ENCODE results near the gene F8.
"Not testable (repeated sequence)": the region's sequence is repeated elsewhere in the genome, so short reads cannot be mapped to it uniquely, and the experiment has no call there.

Gene F8

DNA sequence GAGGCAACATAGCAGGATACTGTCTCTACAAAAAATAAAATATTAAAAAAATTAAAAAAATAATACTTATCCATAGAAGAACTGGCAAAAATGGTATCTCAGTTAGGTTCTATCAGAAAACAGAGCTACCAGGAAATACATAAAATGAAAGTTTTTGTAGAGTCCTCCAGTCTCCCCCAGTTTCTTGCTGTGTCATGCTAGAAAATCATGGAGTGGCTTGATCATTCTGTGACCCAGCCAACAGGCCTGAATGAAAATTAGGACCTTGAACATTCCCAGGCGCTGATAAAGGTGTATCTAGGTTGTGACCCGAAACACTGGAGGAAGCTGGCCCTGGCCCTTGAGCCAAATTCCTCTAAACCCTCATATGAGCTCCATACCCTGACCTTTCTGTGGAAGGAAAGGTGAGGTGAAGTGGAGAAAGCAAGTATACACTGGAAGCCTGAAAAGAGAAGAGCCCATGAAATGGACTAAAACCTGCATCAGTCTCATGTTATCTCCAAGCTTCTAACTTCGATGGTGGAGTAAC is 188.7 kb downstream of the F8 start:
- no peak for TF ChIP-seq POLR2AphosphoS5 (IDR thresholded peaks at IDR 0.05; ENCODE audit: borderline replicate concordance, low read depth, low read length)
- no peak for TF ChIP-seq EZH2 (IDR thresholded peaks at IDR 0.05)
- TF ChIP-seq FOXP2 (optimal IDR thresholded peaks at IDR 0.05; ENCODE audit: control extremely low read depth, extremely low read length, insufficient read depth), result no peak
- Histone ChIP-seq H3K4me3 (no peak overlapping the region), H3K9me3 (ENCODE audit: low read depth, low read length) (no peaks in the 10 kb centered on the region)

DNA sequence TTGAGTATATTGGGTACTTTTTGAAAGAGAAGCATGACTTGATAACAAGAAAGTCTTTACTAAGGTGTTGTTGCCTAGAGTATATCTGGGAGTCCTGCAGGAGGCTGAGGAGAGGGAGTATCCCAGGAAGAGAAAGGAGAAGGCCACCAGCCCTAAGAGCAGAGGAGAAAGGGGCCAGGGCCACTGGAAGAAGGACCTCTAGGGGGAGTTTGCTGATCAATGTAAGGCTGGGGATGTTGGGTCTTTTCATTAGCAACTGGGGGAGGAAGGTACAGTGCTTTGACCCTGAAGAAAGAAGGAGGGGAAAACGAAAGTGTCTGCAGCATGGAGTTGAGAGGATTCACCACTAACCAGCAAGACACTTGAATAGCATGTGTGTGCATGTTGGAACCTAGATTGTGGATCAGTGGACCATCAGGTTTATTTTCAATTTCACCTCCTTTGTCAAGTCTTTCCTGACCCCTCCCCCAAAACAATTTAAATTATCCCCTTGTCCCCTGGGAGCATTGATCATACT is 192.5 kb downstream of the F8 start:
- H3K4me3 ChIP-seq, result no peak overlapping the region
- no peak for DNase-seq (ENCODE audit: low read depth, low spot score)
- H3K27ac ChIP-seq, result no peak overlapping the region
- TF ChIP-seq POLR2AphosphoS5 (IDR thresholded peaks at IDR 0.05; ENCODE audit: borderline replicate concordance, low read depth, low read length) (no peak), FOXP2 (optimal IDR thresholded peaks at IDR 0.05; ENCODE audit: control extremely low read depth, extremely low read length, insufficient read depth) (no peak), EZH2 (IDR thresholded peaks at IDR 0.05) (no peak)
- H3K9me3 ChIP-seq (ENCODE audit: low read depth, low read length), result no peaks in the 10 kb centered on the region
- H3K9ac ChIP-seq (ENCODE audit: insufficient read length), result no peak overlapping the region
- H3K36me3 ChIP-seq (ENCODE audit: insufficient read depth, low read length), result no peaks in the 10 kb centered on the region

More for the DNA sequence above, 188.7 kb downstream of the F8 start:
- H3K9ac ChIP-seq (ENCODE audit: insufficient read length), result no peak overlapping the region
- no peaks in the 10 kb centered on the region for H3K36me3 ChIP-seq (ENCODE audit: insufficient read depth, low read length)
- DNase-seq (ENCODE audit: low read depth, low spot score), result no peak
- no peak overlapping the region for H3K27ac ChIP-seq

- Histone ChIP-seq H3K36me3 (ENCODE audit: insufficient read depth, low read length) (no peaks in the 10 kb centered on the region), H3K9ac (ENCODE audit: insufficient read length) (no peak overlapping the region), H3K27ac (no peak overlapping the region), H3K4me3 (no peak overlapping the region), H3K9me3 (ENCODE audit: low read depth, low read length) (no peaks in the 10 kb centered on the region)
- no peak for TF ChIP-seq FOXP2 (optimal IDR thresholded peaks at IDR 0.05; ENCODE audit: control extremely low read depth, extremely low read length, insufficient read depth)
- no peak for TF ChIP-seq POLR2AphosphoS5 (IDR thresholded peaks at IDR 0.05; ENCODE audit: borderline replicate concordance, low read depth, low read length)
- no peak for TF ChIP-seq EZH2 (IDR thresholded peaks at IDR 0.05)
- no peak for DNase-seq (ENCODE audit: low read depth, low spot score)
These were observed 193.4 kb downstream of the F8 start for GRCh38 chrX:154829134-154829533.

DNA sequence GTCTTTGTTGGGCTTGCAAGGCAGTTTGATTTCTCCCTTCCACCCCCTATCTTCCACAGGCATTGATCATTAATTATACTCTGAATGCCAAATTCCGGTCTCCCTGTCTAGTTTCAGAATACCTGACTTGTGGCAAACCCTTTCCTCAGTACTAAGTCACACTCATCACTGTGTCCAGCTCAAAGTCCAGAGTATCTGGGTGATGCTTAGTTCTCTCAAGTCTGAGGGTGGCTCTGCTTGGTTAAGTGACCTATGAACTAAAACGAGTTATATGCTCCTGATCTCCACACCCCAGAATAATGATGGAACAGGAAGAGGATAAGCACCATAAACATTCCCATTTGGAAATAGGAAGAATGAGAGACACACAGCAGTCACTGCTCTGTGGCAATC is 194.5 kb downstream of the F8 start:
- Histone ChIP-seq H3K4me3 (no peak overlapping the region), H3K9me3 (ENCODE audit: low read depth, low read length) (no peaks in the 10 kb centered on the region), H3K9ac (ENCODE audit: insufficient read length) (no peak overlapping the region), H3K36me3 (ENCODE audit: insufficient read depth, low read length) (no peaks in the 10 kb centered on the region), H3K27ac (no peak overlapping the region)
- no peak for TF ChIP-seq FOXP2 (optimal IDR thresholded peaks at IDR 0.05; ENCODE audit: control extremely low read depth, extremely low read length, insufficient read depth)
- no peak for TF ChIP-seq POLR2AphosphoS5 (IDR thresholded peaks at IDR 0.05; ENCODE audit: borderline replicate concordance, low read depth, low read length)
- TF ChIP-seq EZH2 (IDR thresholded peaks at IDR 0.05), result no peak
- no peak for DNase-seq (ENCODE audit: low read depth, low spot score)

- Histone ChIP-seq H3K27ac (no peak overlapping the region), H3K9ac (ENCODE audit: insufficient read length) (no peak overlapping the region), H3K4me3 (no peak overlapping the region), H3K36me3 (ENCODE audit: insufficient read depth, low read length) (no peaks in the 10 kb centered on the region), H3K9me3 (ENCODE audit: low read depth, low read length) (no peaks in the 10 kb centered on the region)
- no peak for DNase-seq (ENCODE audit: low read depth, low spot score)
- TF ChIP-seq FOXP2 (optimal IDR thresholded peaks at IDR 0.05; ENCODE audit: control extremely low read depth, extremely low read length, insufficient read depth) (no peak), EZH2 (IDR thresholded peaks at IDR 0.05) (no peak), POLR2AphosphoS5 (IDR thresholded peaks at IDR 0.05; ENCODE audit: borderline replicate concordance, low read depth, low read length) (no peak)
These were observed 195.1 kb downstream of the F8 start for GRCh38 chrX:154827194-154828015.

DNA sequence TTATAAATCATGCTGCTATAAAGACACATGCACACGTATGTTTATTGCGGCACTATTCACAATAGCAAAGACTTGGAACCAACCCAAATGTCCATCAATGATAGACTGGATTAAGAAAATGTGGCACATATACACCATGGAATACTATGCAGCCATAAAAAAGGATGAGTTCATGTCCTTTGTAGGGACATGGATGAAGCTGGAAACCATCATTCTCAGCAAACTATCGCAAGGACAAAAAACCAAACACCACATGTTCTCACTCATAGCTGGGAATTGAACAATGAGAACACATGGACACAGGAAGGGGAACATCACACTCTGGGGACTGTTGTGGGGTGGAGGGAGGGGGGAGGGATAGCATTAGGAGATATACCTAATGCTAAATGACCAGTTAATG is 196.9 kb downstream of the F8 start:
- H3K9me3 ChIP-seq (ENCODE audit: low read depth, low read length); DNase-seq (ENCODE audit: low read depth, low spot score); H3K4me3 ChIP-seq; H3K36me3 ChIP-seq (ENCODE audit: insufficient read depth, low read length); H3K9ac ChIP-seq (ENCODE audit: insufficient read length); H3K27ac ChIP-seq: not testable (repeated sequence)

DNA sequence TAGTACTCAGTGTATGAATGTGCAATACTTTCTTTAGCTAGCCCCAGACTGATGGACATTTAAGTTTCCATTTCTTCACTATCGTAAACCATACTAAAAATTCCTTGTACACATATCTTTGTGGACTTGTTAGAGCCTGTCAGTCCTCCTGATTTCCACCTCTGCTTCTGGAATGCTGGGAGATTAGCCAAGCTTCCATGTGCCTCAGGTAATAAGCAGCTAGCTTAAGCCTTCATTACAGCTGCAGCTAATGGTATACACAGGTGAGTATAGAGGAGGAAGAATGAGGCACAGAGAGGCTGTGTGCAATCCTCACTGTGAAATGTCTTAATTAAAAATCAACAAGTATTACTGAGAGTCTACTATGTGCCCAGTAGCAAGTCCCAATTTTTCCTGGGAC is 197.9 kb downstream of the F8 start:
- TF ChIP-seq POLR2AphosphoS5 (IDR thresholded peaks at IDR 0.05; ENCODE audit: borderline replicate concordance, low read depth, low read length), result no peak
- no peak for TF ChIP-seq FOXP2 (optimal IDR thresholded peaks at IDR 0.05; ENCODE audit: control extremely low read depth, extremely low read length, insufficient read depth)
- no peak for TF ChIP-seq EZH2 (IDR thresholded peaks at IDR 0.05)
- Histone ChIP-seq H3K36me3 (ENCODE audit: insufficient read depth, low read length) (no peaks in the 10 kb centered on the region), H3K27ac (no peak overlapping the region), H3K9me3 (ENCODE audit: low read depth, low read length) (no peaks in the 10 kb centered on the region), H3K4me3 (no peak overlapping the region), H3K9ac (ENCODE audit: insufficient read length) (no peak overlapping the region)
- DNase-seq (ENCODE audit: low read depth, low spot score), result no peak

- Histone ChIP-seq H3K9me3 (ENCODE audit: low read depth, low read length) (no peaks in the 10 kb centered on the region), H3K27ac (no peak overlapping the region), H3K36me3 (ENCODE audit: insufficient read depth, low read length) (no peaks in the 10 kb centered on the region), H3K9ac (ENCODE audit: insufficient read length) (no peak overlapping the region), H3K4me3 (no peak overlapping the region)
- TF ChIP-seq EZH2 (IDR thresholded peaks at IDR 0.05), result no peak
- TF ChIP-seq POLR2AphosphoS5 (IDR thresholded peaks at IDR 0.05; ENCODE audit: borderline replicate concordance, low read depth, low read length), result no peak
- no peak for TF ChIP-seq FOXP2 (optimal IDR thresholded peaks at IDR 0.05; ENCODE audit: control extremely low read depth, extremely low read length, insufficient read depth)
- DNase-seq (ENCODE audit: low read depth, low spot score), result no peak
These were observed 200.5 kb downstream of the F8 start for GRCh38 chrX:154822029-154822428.

All from SK-N-MC (cell line).